Nephron progenitor cell (in vitro differentiated cells): Measurements from ENCODE around the gene UIMC1.

Source experiments
- DNase-seq: peaks from one replicate; pipeline ENCODE4 v3.0.0; 2021
- H3K27ac Mint-ChIP-seq: 2 replicates; pipeline ENCODE4 v1.8.0; 2021; ENCODE audit warnings: mild to moderate bottlenecking, moderate library complexity, mixed read lengths
- H3K27me3 Mint-ChIP-seq: 2 replicates; pipeline ENCODE4 v1.8.0; 2021; ENCODE audit warnings: mild to moderate bottlenecking, low read depth, mixed read lengths; ENCODE audit not compliant: poor library complexity
- H3K36me3 Mint-ChIP-seq: 2 replicates; pipeline ENCODE4 v1.8.0; 2021; ENCODE audit warnings: low read depth, mixed read lengths
- H3K4me1 Mint-ChIP-seq: 2 replicates; pipeline ENCODE4 v1.8.0; 2021; ENCODE audit warnings: mixed read lengths
- H3K4me3 Mint-ChIP-seq: 2 replicates; pipeline ENCODE4 v1.8.0; 2021; ENCODE audit warnings: mild to moderate bottlenecking, moderate library complexity, mixed read lengths
- H3K9me3 Mint-ChIP-seq: 2 replicates; pipeline ENCODE4 v1.8.0; 2021; ENCODE audit warnings: mild to moderate bottlenecking, moderate library complexity, mixed read lengths
- CTCF ChIP-seq: fragments of 200-600 bp; sonication (generic); IDR thresholded peaks from 2 replicates; pipeline ENCODE4 v1.5.0; 2021; ENCODE audit warnings: antibody characterized with exemption

UIMC1 gene

GRCh38 chr5:176881021-176881749, 125.4 kb downstream of the UIMC1 start:
- Mint-ChIP-seq H3K9me3 (no peaks in the 10 kb centered on the region), H3K27ac (no peak overlapping the region), H3K4me3 (no peak overlapping the region), H3K36me3 (no peaks in the 10 kb centered on the region), H3K4me1 (peaks cover 13% of the 10 kb centered on the region), H3K27me3 (peaks cover 4% of the 10 kb centered on the region)
- no peak for DNase-seq
- TF ChIP-seq CTCF, result no peak

- Mint-ChIP-seq H3K4me1 (peaks cover 20% of the 10 kb centered on the region), H3K36me3 (no peaks in the 10 kb centered on the region), H3K4me3 (no peak overlapping the region), H3K27ac (no peak overlapping the region), H3K9me3 (no peaks in the 10 kb centered on the region), H3K27me3 (peaks cover 11% of the 10 kb centered on the region)
- TF ChIP-seq CTCF, result no peak
- DNase-seq, result no peak
Observed at GRCh38 chr5:176880366-176881020, 126.1 kb downstream of the UIMC1 start.

GRCh38 chr5:176879663-176880361, 126.8 kb downstream of the UIMC1 start:
- DNase-seq, result no peak
- H3K4me3 Mint-ChIP-seq, result no peak overlapping the region
- peaks cover 16% of the 10 kb centered on the region for H3K27me3 Mint-ChIP-seq
- no peak for TF ChIP-seq CTCF
- H3K27ac Mint-ChIP-seq, result no peak overlapping the region
- no peaks in the 10 kb centered on the region for H3K9me3 Mint-ChIP-seq
- H3K4me1 Mint-ChIP-seq, result peaks cover 25% of the 10 kb centered on the region
- H3K36me3 Mint-ChIP-seq, result no peaks in the 10 kb centered on the region

- Mint-ChIP-seq H3K4me3 (no peak overlapping the region), H3K4me1 (peaks cover 18% of the 10 kb centered on the region), H3K27ac (peak overlapping the region; percentile 39), H3K36me3 (no peaks in the 10 kb centered on the region), H3K9me3 (no peaks in the 10 kb centered on the region), H3K27me3 (peaks cover 16% of the 10 kb centered on the region)
- DNase-seq, result no peak
- TF ChIP-seq CTCF, result no peak
Observed at GRCh38 chr5:176878906-176879662, 127.5 kb downstream of the UIMC1 start.

- TF ChIP-seq CTCF, result no peak
- no peaks in the 10 kb centered on the region for H3K9me3 Mint-ChIP-seq
- no peak for DNase-seq
- peaks cover 23% of the 10 kb centered on the region for H3K4me1 Mint-ChIP-seq
- H3K27ac Mint-ChIP-seq, result no peak overlapping the region
- no peak overlapping the region for H3K4me3 Mint-ChIP-seq
- no peaks in the 10 kb centered on the region for H3K36me3 Mint-ChIP-seq
- peaks cover 16% of the 10 kb centered on the region for H3K27me3 Mint-ChIP-seq
Observed at GRCh38 chr5:176878463-176878862, 128.1 kb downstream of the UIMC1 start.
